A549 treated with AZD9567 at 1 μM for 4 hours (cell line): ENCODE results near the gene RUSF1. TPM values are rescaled to one million over a fixed set of nuclear protein-coding genes. Genes with fewer than 3 reads are reported as not detected.

ENCODE experiments used
- total RNA-seq: library from RNA; stranded (reverse); fragments of 200-300 nt; extraction: Qiagen RNA extraction; gene quantifications from 5 replicates; pipeline ENCODE4 v1.2.3, GENCODE V29; 2022; ENCODE audit not compliant: insufficient read depth

The RUSF1 gene
- 34.9 to 59.2 TPM (median 55.7 TPM) in 5 replicates for total RNA-seq

DNA sequence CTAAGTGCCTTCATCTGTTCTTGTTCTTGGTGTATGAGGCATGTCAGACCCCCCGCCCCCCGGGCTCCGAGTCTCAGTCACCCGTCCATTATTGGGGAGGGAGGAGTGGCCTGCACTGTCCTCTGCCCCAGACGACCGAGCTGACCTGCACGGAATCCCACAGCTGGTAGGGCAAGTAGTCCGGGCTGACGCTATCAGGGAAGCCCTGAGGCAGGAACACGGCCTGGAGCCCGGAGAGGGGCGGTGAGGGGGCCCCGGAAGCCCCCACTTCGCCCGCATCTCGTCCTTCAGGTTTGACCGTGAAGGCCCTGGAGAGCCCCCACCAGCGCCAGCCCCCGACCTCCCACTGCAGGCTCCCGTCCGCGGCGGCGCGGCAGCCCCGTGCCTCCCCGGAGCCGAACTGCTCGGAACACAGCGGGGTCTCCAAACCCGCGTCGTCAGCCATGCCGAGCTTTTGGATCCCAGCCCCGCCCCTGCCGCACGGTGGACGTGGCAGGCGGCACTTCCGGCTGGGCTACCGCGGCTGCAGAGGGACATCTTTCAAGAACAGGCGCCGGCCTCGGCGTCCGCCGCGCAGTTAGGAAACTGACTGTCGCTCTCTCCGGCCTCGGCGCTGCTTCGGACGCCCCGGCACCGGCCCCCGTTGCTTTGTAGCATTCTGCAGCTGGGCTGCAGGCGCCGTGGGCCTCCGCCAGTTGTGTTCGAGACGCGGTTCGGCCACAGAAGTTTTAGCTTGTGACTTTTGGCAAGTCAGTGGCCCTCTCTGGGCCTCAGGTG is at the start of gene RUSF1:
TSS of gene RUSF1 (minus strand) at position 463 of the 777 bp plus-strand sequence. CDS start at position 445, 18 bp downstream.

DNA sequence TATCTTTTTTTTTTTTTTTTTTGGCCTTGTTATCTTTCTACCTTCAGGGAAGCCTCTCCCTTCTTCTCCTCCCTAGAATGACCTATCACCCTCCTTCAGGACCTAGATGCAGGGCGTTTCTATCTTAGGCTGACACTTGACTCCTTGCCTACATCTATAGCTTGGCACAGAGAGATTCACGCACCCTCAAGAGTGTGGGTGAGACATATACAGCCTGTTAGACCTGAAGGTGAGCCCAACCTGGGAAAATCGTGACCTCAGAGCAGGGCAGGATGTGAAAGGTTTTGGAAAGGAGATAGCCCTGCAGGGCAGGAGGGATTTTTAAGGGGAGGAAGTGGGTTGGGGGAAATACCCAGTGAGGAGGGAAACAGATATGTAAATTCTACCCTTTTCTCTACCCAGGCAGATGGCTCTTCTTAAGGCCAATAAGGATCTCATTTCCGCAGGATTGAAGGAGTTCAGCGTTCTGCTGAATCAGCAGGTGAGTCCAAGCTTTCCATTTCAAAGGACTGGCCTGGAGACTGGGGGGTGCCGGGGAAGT is 19.6 kb upstream of the RUSF1 start, which contains the start of gene AHSP:
TSS of gene AHSP (plus strand) at position 167 of the 541 bp plus-strand sequence. CDS start at position 407, 240 bp downstream.

DNA sequence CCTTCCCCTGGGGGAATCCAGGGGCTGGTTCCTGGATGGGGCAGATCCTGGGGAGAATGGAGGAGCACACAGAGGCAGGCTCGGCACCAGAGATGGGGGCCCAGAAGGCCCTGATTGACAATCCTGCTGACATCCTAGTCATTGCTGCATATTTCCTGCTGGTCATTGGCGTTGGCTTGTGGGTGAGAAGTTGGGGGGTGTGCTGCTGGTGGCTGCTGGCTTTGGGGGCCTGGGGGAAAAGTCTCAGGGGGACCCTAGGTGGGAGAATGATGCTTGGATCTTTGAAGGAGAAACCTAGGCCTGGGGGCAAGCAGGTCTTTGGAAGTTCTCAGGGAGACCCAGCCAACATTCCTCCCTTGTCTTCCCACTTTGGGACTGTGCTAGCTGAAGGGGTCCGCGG is 25.1 kb downstream of the RUSF1 start, which contains the start of gene SLC5A2:
TSS of gene SLC5A2 (plus strand) at position 43 of the 400 bp plus-strand sequence. CDS start at position 57, 14 bp downstream.

DNA sequence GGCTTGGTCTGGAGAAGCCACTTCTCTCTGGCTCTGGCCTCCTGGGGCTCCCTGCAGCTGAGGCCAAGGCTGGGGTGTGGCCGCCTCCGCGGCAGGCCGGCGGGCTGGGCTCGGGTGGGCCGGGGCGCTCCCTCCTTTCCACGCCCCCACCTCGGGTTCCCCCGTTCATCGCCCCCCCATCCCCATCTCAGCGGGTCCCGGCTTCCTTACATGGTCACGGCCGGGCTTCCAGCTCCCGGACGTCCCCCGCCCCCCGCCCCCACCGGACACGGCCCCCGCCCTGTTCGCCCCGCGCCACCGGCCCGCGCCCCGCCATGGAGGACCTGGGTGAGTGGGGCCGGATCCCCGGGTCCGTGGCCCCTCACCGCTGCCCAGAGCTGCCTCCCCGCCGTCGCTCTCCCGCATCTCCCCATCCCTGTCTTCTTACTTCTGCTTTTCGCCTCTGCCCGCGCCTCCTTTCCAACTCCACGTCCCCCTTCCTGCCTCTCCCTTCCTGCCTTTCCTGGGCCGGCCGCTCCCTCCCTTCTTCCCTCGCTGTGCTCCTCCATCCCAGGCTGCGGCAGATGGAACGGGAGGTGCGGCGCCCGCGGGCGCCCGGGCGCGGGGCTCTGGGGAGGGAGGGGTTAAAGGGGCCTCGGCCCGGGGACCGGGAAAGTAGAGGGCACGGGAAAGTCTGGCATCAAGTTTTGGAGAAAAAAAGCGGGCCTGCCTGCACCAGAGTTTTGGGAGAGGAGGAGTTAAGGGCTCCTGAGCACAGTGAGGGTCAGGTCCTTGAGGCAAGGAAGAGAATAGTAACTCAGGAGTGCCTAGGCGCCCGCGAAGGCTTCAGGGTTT is 36.1 kb downstream of the RUSF1 start, which contains the start of gene TGFB1I1:
TSS of gene TGFB1I1 (plus strand) at position 278 of the 834 bp plus-strand sequence. CDS start at position 315, 37 bp downstream.

DNA sequence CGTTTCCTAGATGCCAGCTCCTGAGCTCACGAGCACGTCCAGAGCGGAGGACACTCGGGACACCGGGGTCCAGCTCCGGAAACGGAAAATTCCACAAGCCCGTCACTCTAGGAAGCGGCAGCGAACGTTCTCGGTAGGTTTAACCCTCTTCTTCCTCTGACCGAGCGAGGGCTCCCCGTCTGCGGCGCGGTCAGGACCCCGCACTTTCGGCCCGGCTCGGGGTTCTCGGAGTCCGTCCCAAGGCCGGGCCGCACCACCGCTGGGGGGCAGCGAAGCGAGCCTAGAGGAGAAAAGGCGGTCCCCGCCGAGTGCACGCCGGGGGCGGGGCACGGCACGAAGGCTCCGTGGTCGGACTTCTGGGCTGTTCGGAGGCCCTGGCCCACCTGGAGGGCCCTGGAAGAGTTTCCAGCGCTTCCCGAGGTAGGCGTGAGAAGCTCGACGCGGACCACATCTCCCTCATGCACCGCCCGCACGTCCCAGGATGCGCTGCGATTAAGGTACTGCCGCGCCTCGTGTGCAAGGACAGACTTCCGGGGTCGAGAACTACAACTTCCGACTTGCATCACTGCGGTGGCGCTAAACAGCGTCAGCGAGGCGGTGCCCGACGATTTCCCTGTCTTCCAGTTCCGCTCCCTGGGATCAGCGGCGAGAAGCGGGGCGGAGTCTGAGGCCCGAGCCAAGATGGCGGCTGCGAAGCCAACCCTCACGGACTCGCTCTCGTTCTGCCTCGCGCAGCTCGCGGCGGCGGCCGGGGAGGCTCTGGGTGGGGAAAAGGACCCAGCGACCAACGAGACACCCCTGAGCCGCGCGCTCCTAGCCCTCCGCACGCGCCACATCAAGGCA is 49.1 kb downstream of the RUSF1 start, which contains the start of gene ARMC5:
TSS of gene ARMC5 (plus strand) at position 658 of the 843 bp plus-strand sequence. CDS start at position 682, 24 bp downstream.

Other genes with a start within 250 kb of the RUSF1 start
- 1.4 to 2.4 TPM (median 1.8 TPM) in 4 of 5 replicates, not detected in the other for gene ITGAM, start 248.4 kb downstream of the RUSF1 start, total RNA-seq
- 0.85 to 1.7 TPM (median 1.3 TPM) in 4 of 5 replicates, not detected in the other for gene ITGAX, start 153.2 kb downstream of the RUSF1 start, total RNA-seq
- gene ITGAD, start 115.1 kb downstream of the RUSF1 start, total RNA-seq: not detected in 5 replicates
- not detected in 5 replicates for gene COX6A2, start 80.0 kb downstream of the RUSF1 start, total RNA-seq
- gene ZNF843, start 65.6 kb downstream of the RUSF1 start, total RNA-seq: 0.09 to 0.20 TPM (median 0.13 TPM) in 4 of 5 replicates, not detected in the other
- 7.0 to 13.3 TPM (median 10.6 TPM) in 5 replicates for gene ARMC5, start 48.9 kb downstream of the RUSF1 start, total RNA-seq
- gene TGFB1I1, start 36.2 kb downstream of the RUSF1 start, total RNA-seq: 36.2 to 91.1 TPM (median 45.2 TPM) in 5 replicates
- 0.13 to 0.56 TPM (median 0.38 TPM) in 4 of 5 replicates, not detected in the other for gene SLC5A2, start 25.3 kb downstream of the RUSF1 start, total RNA-seq
- gene AHSP, start 19.5 kb upstream of the RUSF1 start, total RNA-seq: not detected in 5 replicates